Body of pancreas (tissue), 4 donors: ENCODE data around the gene SLK. TPM values are rescaled to one million over a fixed set of nuclear protein-coding genes. Genes with fewer than 3 reads are reported as not detected.

Source experiments
- ATAC-seq: fragments of 150-250 bp; one replicate; pipeline ENCODE4 v1.9.1; 2016
- DNase-seq, 4 donors: peaks; one replicate each; pipeline ENCODE4 v3.0.0-alpha.2; 2019
- H3K27ac ChIP-seq, 4 donors: fragments of 200-600 bp; sonication (generic); 1 replicate in 3 of 4; 2 replicates in 1 of 4; pipeline versions ENCODE4 v1.5.1 to v1.6.1; 2016 to 2019; ENCODE audit warnings: mild to moderate bottlenecking in 1 of 4, mixed read lengths in 1 of 4, moderate library complexity in 1 of 4
- H3K27me3 ChIP-seq, 2 donors: fragments of 200-600 bp; sonication (generic); one replicate each; pipeline ENCODE4 v1.6.0; 2016; ENCODE audit warnings: mild to moderate bottlenecking in 1 of 2
- H3K36me3 ChIP-seq, 2 donors: fragments of 200-600 bp; sonication (generic); replicated peaks in 1 of 2; 2 replicates each; pipeline ENCODE4 v1.5.1; 2016; ENCODE audit warnings: low read depth in 2 of 2; ENCODE audit not compliant: insufficient read depth in 1 of 2
- H3K4me1 ChIP-seq: fragments of 200-600 bp; sonication (generic); one replicate; pipeline ENCODE4 v1.6.0; 2016
- H3K4me3 ChIP-seq, 2 donors: fragments of 200-600 bp; sonication (generic); 1 replicate in 1 of 2; 2 replicates in 1 of 2; pipeline ENCODE4 v1.5.1; 2016 to 2019
- H3K9me3 ChIP-seq, 3 donors: fragments of 200-600 bp; sonication (generic); 1 replicate in 2 of 3; 2 replicates in 1 of 3; pipeline ENCODE4 v1.5.1; 2016
- CTCF ChIP-seq, 7 experiments: fragments of 450-650 bp in 4 of 7; fragments of 200-600 bp in 3 of 7; sonication (generic) in 3 of 7; IDR thresholded peaks; one replicate each; pipeline ENCODE4 v1.5.1; 2016 to 2019; ENCODE audit warnings: antibody characterized with exemption in 7 of 7
- POLR2A ChIP-seq, 3 donors: fragments of 450-650 bp; IDR thresholded peaks; one replicate each; pipeline ENCODE4 v1.6.1; 2016; ENCODE audit warnings: antibody characterized with exemption in 3 of 3, mild to moderate bottlenecking in 2 of 3
- WGBS, 2 donors: methylation state at CpG; one replicate each; pipeline ENCODE4 v1.1.5; 2017; 5-methylcytosine and 5-hydroxymethylcytosine counted together
- intact Hi-C: fragments of 100-400 bp; cut with DNase I; formaldehyde crosslinking; loops from one replicate; pipeline ENCODE4 v1.15.1; 2023
- total RNA-seq, 2 donors: library from RNA; depleted of rRNA; stranded (reverse); fragments of >200 nt; gene quantifications; one replicate each; pipeline ENCODE4 v1.1.0, GENCODE V29; 2016

SLK gene
- total RNA-seq, 2 donors from 2014 or later: 23.7 to 25.9 TPM

GRCh38 chr10:104002911-104003310 lies 36.0 kb downstream of the SLK start:
- intact Hi-C loops: no loop called here
- 73 to 93% methylated on average over 1 of the region's 1 CpG for WGBS, 2 donors
- DNase-seq (no peak), ATAC-seq (no peak)
- H3K27me3 ChIP-seq: no peaks in the 10 kb centered on the region
- no peaks in the 10 kb centered on the region for H3K4me1 ChIP-seq
- no peak overlapping the region for H3K27ac ChIP-seq
- TF ChIP-seq CTCF (IDR thresholded peaks at IDR 0.05) (no peak), POLR2A (IDR thresholded peaks at IDR 0.05) (no peak)
- no peak overlapping the region for H3K4me3 ChIP-seq
- H3K9me3 ChIP-seq: no peaks in the 10 kb centered on the region
- H3K36me3 ChIP-seq: peaks cover 11 to 19% of the 10 kb centered on the region in 2 donors

GRCh38 chr10:104005172-104005863 lies 38.4 kb downstream of the SLK start:
- no peak for ATAC-seq
- WGBS, 2 donors: 84 to 88% methylated on average over 8 of the region's 8 CpGs
- intact Hi-C loops: no loop called here

GRCh38 chr10:104011904-104012303 lies 45.0 kb downstream of the SLK start:
- intact Hi-C loops: no loop called here
- Histone ChIP-seq H3K27me3 (no peaks in the 10 kb centered on the region), H3K9me3 (no peaks in the 10 kb centered on the region), H3K27ac (no peak overlapping the region), H3K36me3 (peaks cover 0 to 3% of the 10 kb centered on the region in 2 donors), H3K4me3 (no peak overlapping the region), H3K4me1 (no peaks in the 10 kb centered on the region)
- no peak for TF ChIP-seq POLR2A (IDR thresholded peaks at IDR 0.05)
- TF ChIP-seq CTCF (IDR thresholded peaks at IDR 0.05): no peak
- no peak for DNase-seq
- ATAC-seq: no peak
- 84 to 85% methylated on average over 2 of the region's 2 CpGs for WGBS, 2 donors

More at GRCh38 chr10:104005172-104005863, 38.4 kb downstream of the SLK start:
- Histone ChIP-seq H3K27me3 (no peaks in the 10 kb centered on the region), H3K4me3 (no peak overlapping the region), H3K36me3 (peaks cover 7 to 11% of the 10 kb centered on the region in 2 donors), H3K27ac (no peak overlapping the region), H3K4me1 (no peaks in the 10 kb centered on the region), H3K9me3 (no peaks in the 10 kb centered on the region)
- DNase-seq: no peak
- no peak for TF ChIP-seq POLR2A (IDR thresholded peaks at IDR 0.05)
- no peak for TF ChIP-seq CTCF (IDR thresholded peaks at IDR 0.05)

GRCh38 chr10:104013489-104013888 lies 46.5 kb downstream of the SLK start:
- H3K4me3 ChIP-seq: no peak overlapping the region
- no peaks in the 10 kb centered on the region for H3K27me3 ChIP-seq
- H3K27ac ChIP-seq: no peak overlapping the region
- DNase-seq: no peak
- ATAC-seq: no peak
- intact Hi-C loops: no loop called here
- H3K9me3 ChIP-seq: no peaks in the 10 kb centered on the region
- H3K36me3 ChIP-seq: peaks cover 3 to 5% of the 10 kb centered on the region in 2 donors
- H3K4me1 ChIP-seq: no peaks in the 10 kb centered on the region
- WGBS, 2 donors: 92 to 93% methylated on average over 4 of the region's 4 CpGs
- no peak for TF ChIP-seq POLR2A (IDR thresholded peaks at IDR 0.05)
- TF ChIP-seq CTCF (IDR thresholded peaks at IDR 0.05): no peak

GRCh38 chr10:104014176-104014575 lies 47.2 kb downstream of the SLK start:
- TF ChIP-seq CTCF (IDR thresholded peaks at IDR 0.05) (no peak), POLR2A (IDR thresholded peaks at IDR 0.05) (no peak)
- H3K27ac ChIP-seq: no peak overlapping the region
- ATAC-seq: no peak
- peaks cover 3 to 6% of the 10 kb centered on the region in 2 donors for H3K36me3 ChIP-seq
- no peaks in the 10 kb centered on the region for H3K9me3 ChIP-seq
- 90 to 91% methylated on average over 2 of the region's 2 CpGs for WGBS, 2 donors
- intact Hi-C loops: no loop called here
- H3K4me1 ChIP-seq: no peaks in the 10 kb centered on the region
- H3K27me3 ChIP-seq: no peaks in the 10 kb centered on the region
- no peak overlapping the region for H3K4me3 ChIP-seq
- no peak for DNase-seq
